Measurements from ENCODE around the gene TTC21B. TPM values are rescaled to one million over a fixed set of nuclear protein-coding genes. Genes with fewer than 3 reads are reported as not detected.

TTC21B gene
- total and polyA plus RNA-seq, 9 of the 15 experiments (the other 6 are each of a cell fraction or from before 2014, with no cell fraction given) = 5.2 to 34.9 (median 18.5) TPM

GRCh38 chr2:165889158-165889557 lies 64.4 kb downstream of the TTC21B start:
- FAIRE-seq (no peak), ATAC-seq (peak; percentile 72), DNase-seq (ENCODE audit: extremely low read depth in 1 of 4, low spot score in 3 of 4) (peak in 2 of 4 experiments; percentile 20 to 29)
- in situ Hi-C loops (cut with MboI) (no loop called here), intact Hi-C loops (cut with micrococcal nuclease) (no loop called here)
- Histone ChIP-seq H3K9me1 (ENCODE audit: control insufficient read depth, insufficient read depth, low read length) (no peaks in the 10 kb centered on the region), H3K4me2 (ENCODE audit: insufficient read depth, low read length) (no peak overlapping the region), H3K4me3 (no peak overlapping the region), H3K4me1 (replicated peaks in 1 of 2; ENCODE audit: control insufficient read depth in 2 of 2, insufficient read depth in 2 of 2, low read length in 2 of 2) (peaks cover 0 to 10% of the 10 kb centered on the region in 2 experiments; a peak in 3 of 5 replicates), H3K9me3 (replicated peaks; ENCODE audit: control insufficient read depth, insufficient read depth, low read depth, low read length) (no peaks in the 10 kb centered on the region), H3K9ac (ENCODE audit: insufficient read depth in 1 of 2, low read depth in 2 of 2, low read length in 2 of 2) (no peak overlapping the region), H2AFZ (ENCODE audit: low read depth, low read length) (no peak overlapping the region), H4K20me1 (replicated peaks; ENCODE audit: control insufficient read depth, insufficient read depth, low read length) (no peaks in the 10 kb centered on the region), H3K27me3 (ENCODE audit: control insufficient read depth in 2 of 2, insufficient read depth in 2 of 2, low read length in 2 of 2) (no peaks in the 10 kb centered on the region), H3K27ac (ENCODE audit: extremely low read depth, low read depth, low read length) (no peak overlapping the region), H3K79me2 (ENCODE audit: control insufficient read depth, insufficient read depth, low read length) (no peaks in the 10 kb centered on the region), H3K36me3 (ENCODE audit: control insufficient read depth, insufficient read depth, low read length) (peaks cover 46% of the 10 kb centered on the region)
- 25% methylated on average over 1 of the region's 1 CpG for WGBS (ENCODE audit: insufficient coverage, low coverage, missing lambda C conversion rate)
- POLR2A ChIA-PET = interaction anchor here (0.7 to 1.2 kb wide), 3 partner anchors 11 to 28 kb away, joined by 3 read pairs; no protein-coding TSS in a partner anchor
- BruUV-seq (replicated peaks) = no TSS peak
- CTCF ChIA-PET (ENCODE audit: low intra/inter-chr PET ratio) = no interaction called here
- TF ChIP-seq ZNF644 (tag; IDR thresholded peaks at IDR 0.05; ENCODE audit: low read depth) (no peak), CREBBP (IDR thresholded peaks at IDR 0.05; ENCODE audit: low read depth, low read length) (no peak), CEBPB (tag; IDR thresholded peaks at IDR 0.05) (no peak), POLR3G (IDR thresholded peaks at IDR 0.05; ENCODE audit: extremely low read depth, insufficient read length, insufficient replicate concordance) (no peak), CBFA2T2 (conservative IDR thresholded peaks at IDR 0.05) (peak; percentile 30; the same call in 1 of the 2 replicates), HMGN3 (IDR thresholded peaks at IDR 0.05; ENCODE audit: borderline replicate concordance, extremely low read depth, insufficient read length, low read depth, low read length) (no peak), KHSRP (IDR thresholded peaks at IDR 0.05) (no peak), ZNF717 (CRISPR knock-in tag; IDR thresholded peaks at IDR 0.05) (no peak), POLR3A (IDR thresholded peaks at IDR 0.05; ENCODE audit: borderline replicate concordance, extremely low read depth, insufficient read depth, insufficient read length) (no peak), ZNF830 (CRISPR knock-in tag; IDR thresholded peaks at IDR 0.05) (no peak), NONO (IDR thresholded peaks at IDR 0.05; ENCODE audit: low read depth in 2 of 2, low read length in 1 of 2) (no peak), MYNN (IDR thresholded peaks at IDR 0.05) (no peak), MYNN (CRISPR knock-in tag; IDR thresholded peaks at IDR 0.05) (no peak), ZBTB40 (IDR thresholded peaks at IDR 0.05) (no peak), ZBTB40 (CRISPR knock-in tag; IDR thresholded peaks at IDR 0.05) (no peak), JUN (IDR thresholded peaks at IDR 0.05; ENCODE audit: borderline replicate concordance, low read depth, low read length) (no peak), JUN (CRISPR knock-in tag; IDR thresholded peaks at IDR 0.05; ENCODE audit: borderline replicate concordance) (no peak)

All from K562 (cell line).